ENCODE data around the gene ZFX. TPM values are rescaled to one million over a fixed set of nuclear protein-coding genes. Genes with fewer than 3 reads are reported as not detected.

The ZFX gene
- total RNA-seq, 4 donors from 2014 or later, result 19.2 to 88.0 (median 49.5) TPM

DNA sequence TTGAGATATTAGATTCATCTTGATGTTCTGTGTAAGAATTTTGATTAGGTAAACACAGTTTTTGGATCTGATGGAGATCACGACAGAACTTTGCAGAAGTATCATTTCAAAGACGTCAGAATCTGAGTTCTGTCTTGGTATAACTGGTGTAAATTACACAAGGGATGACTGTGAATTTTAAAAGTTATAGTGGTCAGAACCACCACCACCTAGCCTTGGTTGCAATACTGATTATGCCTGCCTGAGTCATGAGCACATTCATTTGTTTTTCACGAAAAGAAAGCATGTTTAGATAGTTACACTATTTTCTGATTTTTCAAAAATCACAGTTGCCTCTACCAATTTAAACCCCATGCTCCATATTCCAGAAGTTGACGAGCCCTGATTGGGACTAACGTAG is 54.8 kb downstream of the ZFX start:
- TF ChIP-seq POLR2A (IDR thresholded peaks at IDR 0.05), result no peak
- no peak for TF ChIP-seq CTCF (IDR thresholded peaks at IDR 0.05)
- no peak for DNase-seq
- WGBS, 2 donors, result 76 to 82% methylated on average over 5 of the region's 5 CpGs

DNA sequence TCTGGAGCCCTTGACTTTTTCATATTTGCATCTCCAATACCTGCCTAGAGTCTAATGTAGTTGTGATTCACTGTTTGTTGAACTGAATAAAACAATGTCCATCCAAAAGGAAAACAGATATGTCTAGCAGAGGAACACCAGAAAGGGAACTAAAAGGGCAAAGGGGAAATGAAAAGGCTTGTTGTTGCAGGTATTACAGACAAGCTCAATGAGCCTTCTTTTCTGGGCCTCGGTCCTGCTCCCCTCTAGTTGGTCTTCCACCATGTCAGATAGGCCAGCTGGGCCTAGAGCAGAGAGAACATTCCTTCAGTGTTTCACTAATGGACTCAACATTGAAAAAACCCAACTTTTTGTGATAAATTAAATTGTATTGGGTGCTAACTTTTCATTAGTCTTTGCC is 55.4 kb downstream of the ZFX start:
- no peaks in the 10 kb centered on the region for H3K9me3 ChIP-seq
- TF ChIP-seq POLR2A (IDR thresholded peaks at IDR 0.05) (no peak), CTCF (IDR thresholded peaks at IDR 0.05) (no peak)
- H3K27ac ChIP-seq, result no peak overlapping the region
- H3K36me3 ChIP-seq, result peaks cover 2 to 30% (median 9%) of the 10 kb centered on the region in 3 donors
- no peak overlapping the region for H3K4me3 ChIP-seq
- no peak for DNase-seq
- peaks cover 0 to 39% (median 3%) of the 10 kb centered on the region in 3 donors for H3K4me1 ChIP-seq
- intact Hi-C loops (cut with DNase I), result no loop called here
- H3K27me3 ChIP-seq, result no peaks in the 10 kb centered on the region
- 56 to 65% methylated on average over 1 of the region's 1 CpG for WGBS, 2 donors

More for the DNA sequence above, 54.8 kb downstream of the ZFX start:
- no peak overlapping the region for H3K27ac ChIP-seq
- H3K4me3 ChIP-seq, result no peak overlapping the region
- H3K4me1 ChIP-seq, result peaks cover 0 to 44% (median 3%) of the 10 kb centered on the region in 3 donors
- H3K27me3 ChIP-seq, result no peaks in the 10 kb centered on the region
- H3K36me3 ChIP-seq, result peaks cover 0 to 24% (median 4%) of the 10 kb centered on the region in 3 donors
- H3K9me3 ChIP-seq, result no peaks in the 10 kb centered on the region
- intact Hi-C loops (cut with DNase I), result no loop called here

GRCh38 chrX:24207826-24208225 is 58.3 kb downstream of the ZFX start:
- Histone ChIP-seq H3K27me3 (no peaks in the 10 kb centered on the region), H3K4me1 (peaks cover 0 to 10% (median 0%) of the 10 kb centered on the region in 3 donors), H3K27ac (no peak overlapping the region), H3K9me3 (no peaks in the 10 kb centered on the region), H3K36me3 (peaks cover 21 to 59% (median 24%) of the 10 kb centered on the region in 3 donors), H3K4me3 (no peak overlapping the region)
- WGBS, 2 donors, result 32 to 49% methylated on average over 2 of the region's 2 CpGs
- no peak for TF ChIP-seq CTCF (IDR thresholded peaks at IDR 0.05)
- TF ChIP-seq POLR2A (IDR thresholded peaks at IDR 0.05), result no peak
- intact Hi-C loops (cut with DNase I), result no loop called here
- DNase-seq, result no peak

DNA sequence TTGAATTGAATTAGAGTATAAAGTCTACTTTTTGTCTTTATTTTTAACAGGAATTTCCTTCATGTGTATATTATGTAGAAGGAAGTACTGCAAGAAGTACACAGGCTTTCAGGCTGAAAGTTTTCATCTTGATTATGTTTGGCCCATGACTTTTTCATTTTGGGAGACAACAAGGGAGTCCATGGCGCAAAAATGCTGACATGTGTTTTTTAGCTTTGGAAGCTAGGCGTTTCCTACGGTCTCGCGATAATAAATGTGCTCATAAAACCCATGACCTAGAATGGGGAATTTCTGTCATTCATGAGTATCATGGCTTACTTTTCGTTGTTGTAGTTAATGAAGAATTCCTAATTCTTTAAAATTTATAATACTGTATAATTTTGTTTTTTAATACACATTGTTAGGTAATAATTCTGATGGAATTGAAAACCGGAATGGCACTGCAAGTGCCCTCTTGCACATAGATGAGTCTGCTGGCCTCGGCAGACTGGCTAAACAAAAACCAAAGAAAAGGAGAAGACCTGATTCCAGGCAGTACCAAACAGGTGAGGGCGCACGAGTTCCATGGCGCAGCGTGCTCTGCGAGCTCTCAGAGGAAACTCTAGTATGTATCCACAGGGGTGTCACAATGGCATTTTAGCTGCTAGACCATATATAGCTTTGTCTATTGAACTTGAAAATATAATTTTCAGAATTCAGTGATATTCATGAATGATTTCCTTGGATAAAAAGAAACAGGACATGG is 59.1 kb downstream of the ZFX start:
- no peak for DNase-seq

More for the DNA sequence above, 59.1 kb downstream of the ZFX start:
- TF ChIP-seq CTCF (IDR thresholded peaks at IDR 0.05) (no peak), POLR2A (IDR thresholded peaks at IDR 0.05) (no peak)
- Histone ChIP-seq H3K36me3 (peaks cover 20 to 64% (median 21%) of the 10 kb centered on the region in 3 donors), H3K27ac (no peak overlapping the region), H3K9me3 (no peaks in the 10 kb centered on the region), H3K4me3 (no peak overlapping the region), H3K4me1 (peaks cover 0 to 7% (median 0%) of the 10 kb centered on the region in 3 donors), H3K27me3 (no peaks in the 10 kb centered on the region)
- 95% methylated on average over 12 to 13 of the region's 13 CpGs for WGBS, 2 donors
- intact Hi-C loops (cut with DNase I), result no loop called here
